Measurements from ENCODE around the gene UGT1A5. TPM values are rescaled to one million over a fixed set of nuclear protein-coding genes. Genes with fewer than 3 reads are reported as not detected.

UGT1A5 gene
- total and polyA plus RNA-seq, 10 of the 15 experiments (the other 5 are each of a cell fraction or from before 2014, with no cell fraction given) = not detected

GRCh38 chr2:233680361-233681045, 32.2 kb upstream of the UGT1A5 start:
- no TSS peak for BruUV-seq (replicated peaks)
- SMC1A ChIA-PET (ENCODE audit: uncharacterized antibody, unreplicated experiment) = interaction anchor here (1.1 kb wide), 1 partner anchor 237 kb away, joined by 3 read pairs; no protein-coding TSS in a partner anchor
- in situ Hi-C loops (cut with MboI) (no loop called here), intact Hi-C loops (cut with micrococcal nuclease; ENCODE audit: unreplicated experiment) (no loop called here)
- Histone ChIP-seq H3K36me3 (ENCODE audit: control insufficient read depth in 2 of 2, insufficient read depth in 2 of 2, low read length in 1 of 2) (no peaks in the 10 kb centered on the region), H4K20me1 (ENCODE audit: control insufficient read depth, insufficient read depth) (no peaks in the 10 kb centered on the region), H2AFZ (ENCODE audit: control insufficient read depth, low read depth, low read length) (no peak overlapping the region), H3K9ac (ENCODE audit: control insufficient read depth, insufficient read depth, low read length) (no peak overlapping the region), H3K27me3 (replicated peaks in 1 of 2; ENCODE audit: control insufficient read depth in 2 of 2, insufficient read depth in 2 of 2, low read length in 1 of 2) (no peaks in the 10 kb centered on the region; a peak in 1 of 4 replicates), H3K79me2 (ENCODE audit: control insufficient read depth, insufficient read depth, low read length) (no peaks in the 10 kb centered on the region), H3K4me1 (ENCODE audit: control insufficient read depth, insufficient read depth, low read length) (no peaks in the 10 kb centered on the region), H3K4me2 (ENCODE audit: control insufficient read depth, insufficient read depth) (no peak overlapping the region), H3K27ac (ENCODE audit: control insufficient read depth, insufficient read depth) (no peak overlapping the region), H3K4me3 (no peak overlapping the region), H3K9me3 (replicated peaks; ENCODE audit: control insufficient read depth, insufficient read depth, low read length) (no peaks in the 10 kb centered on the region)
- TF ChIP-seq KLF5 (IDR thresholded peaks at IDR 0.05; ENCODE audit: partially characterized antibody) = no peak
- TF ChIP-seq EP300 (IDR thresholded peaks at IDR 0.05; ENCODE audit: borderline replicate concordance in 1 of 2, control insufficient read depth in 1 of 2, low read depth in 2 of 2, low read length in 2 of 2) = no peak
- no peak for TF ChIP-seq ZZZ3 (IDR thresholded peaks at IDR 0.05; ENCODE audit: control insufficient read depth, insufficient read length, low read depth)
- no peak for TF ChIP-seq CEBPZ (IDR thresholded peaks at IDR 0.05; ENCODE audit: low read depth, low read length)
- TF ChIP-seq MTA3 (IDR thresholded peaks at IDR 0.05; ENCODE audit: borderline replicate concordance, low read length) = no peak
- no peak for TF ChIP-seq CHD4 (IDR thresholded peaks at IDR 0.05)
- TF ChIP-seq MYC (IDR thresholded peaks at IDR 0.05; ENCODE audit: insufficient read depth, insufficient read length, insufficient replicate concordance, low read length, severe bottlenecking) = no peak
- no peak for TF ChIP-seq KAT2A (conservative IDR thresholded peaks at IDR 0.05; ENCODE audit: control insufficient read depth, low read depth, low read length)
- TF ChIP-seq DPF2 (IDR thresholded peaks at IDR 0.05) = no peak
- no peak for TF ChIP-seq CEBPB (IDR thresholded peaks at IDR 0.05; ENCODE audit: borderline replicate concordance in 1 of 2, low read depth in 2 of 2, low read length in 2 of 2)
- no peak for TF ChIP-seq EZH2 (IDR thresholded peaks at IDR 0.05; ENCODE audit: borderline replicate concordance, control insufficient read depth, low read depth, low read length)
- no peak for ATAC-seq
- no peak for DNase-seq (ENCODE audit: low read depth, low spot score)
- no peak for FAIRE-seq
- RAD21 ChIA-PET (ENCODE audit: unreplicated experiment) = no interaction called here
- CTCF ChIA-PET = no interaction called here
- POLR2A ChIA-PET = no interaction called here
- 43% methylated on average over 4 of the region's 4 CpGs for WGBS (ENCODE audit: insufficient coverage, insufficient replicate concordance, low lambda C conversion rate, missing lambda C conversion rate)

Measured in GM12878 (cell line).